ENCODE results near the gene MAP3K19.

MAP3K19 gene

DNA sequence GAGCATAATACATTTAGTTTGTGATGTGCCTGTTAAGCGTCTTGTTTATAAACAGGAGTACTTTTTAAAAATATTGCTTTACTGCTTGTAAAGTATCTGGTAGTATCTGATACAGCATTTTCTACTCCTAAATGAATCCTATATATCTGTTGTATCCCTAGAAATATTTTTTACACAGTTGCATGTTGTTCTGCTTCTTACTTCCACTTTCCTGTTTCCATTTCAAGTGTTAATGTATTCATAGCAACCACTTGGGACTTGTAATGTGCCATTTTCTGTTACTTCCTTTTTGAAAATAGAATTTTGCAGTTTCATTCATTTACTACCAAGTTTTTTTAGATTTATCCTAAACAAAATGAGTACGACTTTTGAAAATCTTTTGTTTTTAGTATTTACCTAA lies 103.7 kb downstream of the MAP3K19 start:
- Histone ChIP-seq H3K9ac (ENCODE audit: low read depth in 1 of 2, low read length in 2 of 2) (no peak overlapping the region), H3K9me3 (ENCODE audit: control insufficient read depth in 1 of 2, low read length in 2 of 2) (no peaks in the 10 kb centered on the region), H3K36me3 (ENCODE audit: control insufficient read depth in 1 of 2, insufficient read depth in 2 of 2, low read length in 2 of 2) (peaks cover 41 to 48% of the 10 kb centered on the region in 2 donors), H3K4me1 (ENCODE audit: control insufficient read depth in 1 of 2, insufficient read depth in 2 of 2, low read length in 2 of 2) (no peaks in the 10 kb centered on the region), H3K4me3 (ENCODE audit: low read depth in 1 of 2, low read length in 2 of 2) (no peak overlapping the region), H3K27me3 (ENCODE audit: control insufficient read depth in 1 of 2, insufficient read depth in 2 of 2, low read length in 2 of 2) (no peaks in the 10 kb centered on the region), H3K27ac (ENCODE audit: low read depth, low read length) (no peak overlapping the region)

DNA sequence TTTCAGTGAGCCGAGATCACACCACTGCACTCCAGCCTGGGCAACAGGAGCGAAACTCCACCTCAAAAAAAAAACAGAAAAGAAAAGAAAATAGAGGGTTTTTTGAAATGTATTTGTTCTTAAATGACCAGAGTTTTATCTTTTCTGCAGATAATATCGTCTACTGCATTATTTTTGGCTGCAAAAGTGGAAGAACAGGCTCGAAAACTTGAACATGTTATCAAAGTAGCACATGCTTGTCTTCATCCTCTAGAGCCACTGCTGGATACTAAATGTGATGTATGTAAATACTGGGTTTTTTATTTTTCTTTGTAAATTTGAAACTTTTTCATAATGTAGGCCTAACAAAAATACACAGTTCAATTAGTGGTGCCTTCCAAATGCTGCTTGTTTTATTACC lies 110.6 kb downstream of the MAP3K19 start:
- H3K27ac ChIP-seq (ENCODE audit: low read depth, low read length) = no peak overlapping the region
- H3K4me1 ChIP-seq (ENCODE audit: control insufficient read depth in 1 of 2, insufficient read depth in 2 of 2, low read length in 2 of 2) = peaks cover 29 to 34% of the 10 kb centered on the region in 2 donors

GRCh38 chr2:134934641-134935040 lies 112.6 kb downstream of the MAP3K19 start:
- no peak overlapping the region for H3K27ac ChIP-seq (ENCODE audit: low read depth, low read length)
- no peaks in the 10 kb centered on the region for H3K27me3 ChIP-seq (ENCODE audit: control insufficient read depth in 1 of 2, insufficient read depth in 2 of 2, low read length in 2 of 2)
- H3K4me3 ChIP-seq (ENCODE audit: low read depth in 1 of 2, low read length in 2 of 2) = no peak overlapping the region
- H3K4me1 ChIP-seq (ENCODE audit: control insufficient read depth in 1 of 2, insufficient read depth in 2 of 2, low read length in 2 of 2) = peaks cover 29 to 44% of the 10 kb centered on the region in 2 donors
- H3K9me3 ChIP-seq (ENCODE audit: control insufficient read depth in 1 of 2, low read length in 2 of 2) = no peaks in the 10 kb centered on the region
- peaks cover 8 to 21% of the 10 kb centered on the region in 2 donors for H3K36me3 ChIP-seq (ENCODE audit: control insufficient read depth in 1 of 2, insufficient read depth in 2 of 2, low read length in 2 of 2)
- no peak overlapping the region for H3K9ac ChIP-seq (ENCODE audit: low read depth in 1 of 2, low read length in 2 of 2)

More for the DNA sequence above, 110.6 kb downstream of the MAP3K19 start:
- no peak overlapping the region for H3K4me3 ChIP-seq (ENCODE audit: low read depth in 1 of 2, low read length in 2 of 2)
- no peaks in the 10 kb centered on the region for H3K9me3 ChIP-seq (ENCODE audit: control insufficient read depth in 1 of 2, low read length in 2 of 2)
- H3K36me3 ChIP-seq (ENCODE audit: control insufficient read depth in 1 of 2, insufficient read depth in 2 of 2, low read length in 2 of 2) = peaks cover 19 to 29% of the 10 kb centered on the region in 2 donors
- H3K9ac ChIP-seq (ENCODE audit: low read depth in 1 of 2, low read length in 2 of 2) = no peak overlapping the region
- no peaks in the 10 kb centered on the region for H3K27me3 ChIP-seq (ENCODE audit: control insufficient read depth in 1 of 2, insufficient read depth in 2 of 2, low read length in 2 of 2)

- no peaks in the 10 kb centered on the region for H3K27me3 ChIP-seq (ENCODE audit: control insufficient read depth in 1 of 2, insufficient read depth in 2 of 2, low read length in 2 of 2)
- no peak overlapping the region for H3K4me3 ChIP-seq (ENCODE audit: low read depth in 1 of 2, low read length in 2 of 2)
- no peaks in the 10 kb centered on the region for H3K9me3 ChIP-seq (ENCODE audit: control insufficient read depth in 1 of 2, low read length in 2 of 2)
- no peak overlapping the region for H3K27ac ChIP-seq (ENCODE audit: low read depth, low read length)
- peaks cover 29 to 44% of the 10 kb centered on the region in 2 donors for H3K4me1 ChIP-seq (ENCODE audit: control insufficient read depth in 1 of 2, insufficient read depth in 2 of 2, low read length in 2 of 2)
- peaks cover 7 to 19% of the 10 kb centered on the region in 2 donors for H3K36me3 ChIP-seq (ENCODE audit: control insufficient read depth in 1 of 2, insufficient read depth in 2 of 2, low read length in 2 of 2)
- H3K9ac ChIP-seq (ENCODE audit: low read depth in 1 of 2, low read length in 2 of 2) = no peak overlapping the region
Observed at GRCh38 chr2:134934150-134934549, 113.1 kb downstream of the MAP3K19 start.

DNA sequence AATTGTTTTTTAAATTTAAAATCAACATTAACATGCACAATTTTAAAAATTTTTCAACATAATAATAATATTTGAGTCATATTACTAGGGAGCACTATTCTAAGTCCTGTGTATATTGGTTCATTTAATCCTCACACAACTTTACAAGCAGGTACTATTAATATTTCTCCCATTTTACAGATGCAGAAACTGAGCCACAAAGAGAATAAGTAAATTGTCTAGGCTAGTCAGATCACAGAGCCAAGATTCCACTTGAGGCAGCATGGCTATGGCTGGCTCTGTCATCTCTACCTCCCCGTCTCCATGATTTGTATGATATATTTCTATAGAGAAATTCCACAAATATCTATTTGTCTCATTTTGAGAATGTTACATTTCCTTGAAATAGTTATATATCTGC lies 113.5 kb downstream of the MAP3K19 start:
- Histone ChIP-seq H3K27me3 (ENCODE audit: control insufficient read depth in 1 of 2, insufficient read depth in 2 of 2, low read length in 2 of 2) (no peaks in the 10 kb centered on the region), H3K27ac (ENCODE audit: low read depth, low read length) (no peak overlapping the region), H3K9me3 (ENCODE audit: control insufficient read depth in 1 of 2, low read length in 2 of 2) (no peaks in the 10 kb centered on the region), H3K4me3 (ENCODE audit: low read depth in 1 of 2, low read length in 2 of 2) (no peak overlapping the region), H3K9ac (ENCODE audit: low read depth in 1 of 2, low read length in 2 of 2) (no peak overlapping the region), H3K4me1 (ENCODE audit: control insufficient read depth in 1 of 2, insufficient read depth in 2 of 2, low read length in 2 of 2) (peaks cover 29 to 44% of the 10 kb centered on the region in 2 donors), H3K36me3 (ENCODE audit: control insufficient read depth in 1 of 2, insufficient read depth in 2 of 2, low read length in 2 of 2) (peaks cover 3 to 19% of the 10 kb centered on the region in 2 donors)

DNA sequence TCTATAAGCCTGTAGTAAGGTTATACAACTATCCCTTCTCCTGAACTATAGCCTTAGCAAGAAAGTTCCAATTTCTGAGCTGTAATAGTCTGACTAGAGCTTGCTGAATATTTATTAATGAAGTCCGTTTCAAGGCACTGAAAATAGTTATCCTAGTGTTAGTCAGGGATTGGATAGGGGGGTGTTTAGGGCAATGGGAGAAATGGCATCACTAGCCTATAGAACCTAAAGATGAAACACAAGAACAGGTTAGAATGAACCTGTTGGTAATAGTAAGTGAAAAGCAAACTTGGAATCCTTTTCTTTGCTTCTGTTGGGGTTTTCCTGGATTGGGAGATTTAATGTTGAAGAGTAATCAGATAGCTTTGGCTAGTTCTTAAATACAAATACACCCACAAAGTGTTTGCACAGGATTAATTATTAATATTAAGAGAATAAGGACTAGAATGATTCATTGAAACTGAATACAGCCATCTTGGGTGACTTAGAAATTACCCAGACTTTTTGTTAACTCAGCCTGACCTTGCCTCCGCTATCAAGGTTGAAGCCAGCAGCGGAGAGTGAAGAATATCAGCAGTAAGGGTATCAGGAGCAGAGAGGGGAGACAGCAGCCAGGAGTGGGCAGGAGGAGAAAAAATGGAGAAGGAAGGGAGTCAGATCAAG lies 114.3 kb downstream of the MAP3K19 start:
- Histone ChIP-seq H3K36me3 (ENCODE audit: control insufficient read depth in 1 of 2, insufficient read depth in 2 of 2, low read length in 2 of 2) (peaks cover 0 to 13% of the 10 kb centered on the region in 2 donors), H3K27ac (ENCODE audit: low read depth, low read length) (no peak overlapping the region), H3K4me3 (ENCODE audit: low read depth in 1 of 2, low read length in 2 of 2) (peak overlapping the region; percentile 22 to 30), H3K9me3 (ENCODE audit: control insufficient read depth in 1 of 2, low read length in 2 of 2) (no peaks in the 10 kb centered on the region), H3K27me3 (ENCODE audit: control insufficient read depth in 1 of 2, insufficient read depth in 2 of 2, low read length in 2 of 2) (no peaks in the 10 kb centered on the region), H3K4me1 (ENCODE audit: control insufficient read depth in 1 of 2, insufficient read depth in 2 of 2, low read length in 2 of 2) (peaks cover 29 to 44% of the 10 kb centered on the region in 2 donors), H3K9ac (ENCODE audit: low read depth in 1 of 2, low read length in 2 of 2) (peak overlapping the region in 1 of 2 donors; percentile 58)

GRCh38 chr2:134927195-134927594 lies 120.1 kb downstream of the MAP3K19 start:
- H3K9me3 ChIP-seq (ENCODE audit: control insufficient read depth in 1 of 2, low read length in 2 of 2) = no peaks in the 10 kb centered on the region

DNA sequence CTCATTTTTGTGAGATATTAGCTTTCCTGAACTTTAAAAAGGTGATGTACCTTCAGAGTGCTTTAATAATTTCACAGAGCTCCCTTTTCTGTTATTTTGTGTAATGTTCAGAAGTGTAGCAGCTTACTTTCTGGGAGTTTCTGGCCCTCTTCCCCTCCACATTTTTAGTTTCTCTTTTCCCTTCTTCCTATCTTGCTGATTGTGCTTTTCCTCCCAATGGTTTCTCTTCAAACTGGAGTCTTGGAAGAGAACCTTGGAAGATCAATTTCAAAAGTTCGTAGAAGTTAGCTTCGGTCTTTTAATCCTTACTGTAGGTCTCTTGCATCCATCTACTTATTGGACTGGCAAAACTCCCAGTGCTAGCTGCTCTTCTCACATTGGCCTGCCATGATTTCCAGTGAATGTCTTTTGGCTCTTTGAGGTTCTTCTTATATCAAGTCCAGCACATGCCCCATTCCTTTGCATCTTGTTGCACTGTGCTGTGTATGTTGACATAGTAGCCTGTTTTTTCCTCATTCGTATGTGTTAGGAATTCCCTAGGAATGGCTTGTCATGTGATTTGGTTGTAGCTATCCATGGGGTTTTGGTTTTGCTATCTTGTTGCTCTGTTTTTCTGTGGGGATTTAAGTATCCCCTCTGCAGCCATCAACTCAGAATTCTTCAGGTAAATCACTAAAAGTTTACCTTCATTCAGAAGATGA lies 120.9 kb downstream of the MAP3K19 start:
- H3K9me3 ChIP-seq (ENCODE audit: control insufficient read depth in 1 of 2, low read length in 2 of 2) = no peaks in the 10 kb centered on the region
- H3K27ac ChIP-seq (ENCODE audit: low read depth, low read length) = no peak overlapping the region
- peaks cover 0 to 5% of the 10 kb centered on the region in 2 donors for H3K36me3 ChIP-seq (ENCODE audit: control insufficient read depth in 1 of 2, insufficient read depth in 2 of 2, low read length in 2 of 2)
- no peaks in the 10 kb centered on the region for H3K27me3 ChIP-seq (ENCODE audit: control insufficient read depth in 1 of 2, insufficient read depth in 2 of 2, low read length in 2 of 2)
- H3K4me3 ChIP-seq (ENCODE audit: low read depth in 1 of 2, low read length in 2 of 2) = no peak overlapping the region
- H3K4me1 ChIP-seq (ENCODE audit: control insufficient read depth in 1 of 2, insufficient read depth in 2 of 2, low read length in 2 of 2) = peaks cover 20 to 41% of the 10 kb centered on the region in 2 donors
- H3K9ac ChIP-seq (ENCODE audit: low read depth in 1 of 2, low read length in 2 of 2) = no peak overlapping the region

More at GRCh38 chr2:134927195-134927594, 120.1 kb downstream of the MAP3K19 start:
- Histone ChIP-seq H3K27me3 (ENCODE audit: control insufficient read depth in 1 of 2, insufficient read depth in 2 of 2, low read length in 2 of 2) (no peaks in the 10 kb centered on the region), H3K27ac (ENCODE audit: low read depth, low read length) (no peak overlapping the region), H3K9ac (ENCODE audit: low read depth in 1 of 2, low read length in 2 of 2) (no peak overlapping the region), H3K4me1 (ENCODE audit: control insufficient read depth in 1 of 2, insufficient read depth in 2 of 2, low read length in 2 of 2) (peaks cover 12 to 36% of the 10 kb centered on the region in 2 donors), H3K36me3 (ENCODE audit: control insufficient read depth in 1 of 2, insufficient read depth in 2 of 2, low read length in 2 of 2) (peaks cover 5 to 6% of the 10 kb centered on the region in 2 donors), H3K4me3 (ENCODE audit: low read depth in 1 of 2, low read length in 2 of 2) (no peak overlapping the region)

- no peak overlapping the region for H3K9ac ChIP-seq (ENCODE audit: low read depth in 1 of 2, low read length in 2 of 2)
- H3K27me3 ChIP-seq (ENCODE audit: control insufficient read depth in 1 of 2, insufficient read depth in 2 of 2, low read length in 2 of 2) = no peaks in the 10 kb centered on the region
- no peaks in the 10 kb centered on the region for H3K9me3 ChIP-seq (ENCODE audit: control insufficient read depth in 1 of 2, low read length in 2 of 2)
- H3K27ac ChIP-seq (ENCODE audit: low read depth, low read length) = no peak overlapping the region
- H3K4me1 ChIP-seq (ENCODE audit: control insufficient read depth in 1 of 2, insufficient read depth in 2 of 2, low read length in 2 of 2) = peaks cover 32 to 43% of the 10 kb centered on the region in 2 donors
- peaks cover 0 to 5% of the 10 kb centered on the region in 2 donors for H3K36me3 ChIP-seq (ENCODE audit: control insufficient read depth in 1 of 2, insufficient read depth in 2 of 2, low read length in 2 of 2)
- H3K4me3 ChIP-seq (ENCODE audit: low read depth in 1 of 2, low read length in 2 of 2) = no peak overlapping the region
Observed at GRCh38 chr2:134924912-134925311, 122.3 kb downstream of the MAP3K19 start.

Data from duodenal mucosa (tissue), 2 donors.